HepG2 (cell line): ENCODE results near the gene CENPL. TPM values are rescaled to one million over a fixed set of nuclear protein-coding genes. Genes with fewer than 3 reads are reported as not detected.

Experiments used
- CREB1 ChIP-seq, 2 experiments: fragments of 450-650 bp in 1 of 2; IDR thresholded peaks; 2 replicates each; pipeline ENCODE4 v1.6.1; 2016 to 2017; ENCODE audit warnings: control low read depth in 1 of 2, mild to moderate bottlenecking in 1 of 2, missing compliant biosample characterization in 1 of 2, missing genetic modification characterization in 1 of 2
- PHF8 ChIP-seq: sonication (generic); formaldehyde crosslinking; IDR thresholded peaks from 2 replicates; pipeline ENCODE4 v1.5.0; 2020; ENCODE audit warnings: missing genetic modification reagents
- ZBTB40 ChIP-seq, 2 experiments: fragments of 450-650 bp in 1 of 2; sonication (generic) in 1 of 2; formaldehyde crosslinking in 1 of 2; IDR thresholded peaks; 2 replicates each; pipeline versions ENCODE4 v1.6.1 to v1.8.0; 2016 to 2022; ENCODE audit warnings: antibody characterized with exemption in 1 of 2, mild to moderate bottlenecking in 1 of 2, missing genetic modification reagents in 1 of 2
- ZFP36L1 ChIP-seq: sonication (generic); formaldehyde crosslinking; IDR thresholded peaks from 2 replicates; pipeline ENCODE4 v1.8.0; 2022; ENCODE audit warnings: mild to moderate bottlenecking, missing genetic modification reagents, moderate library complexity
- polyA plus RNA-seq, 8 experiments: library from polyadenylated mRNA; depleted of rRNA in 3 of 8; stranded (reverse) in 7 of 8; unstranded in 1 of 8; fragments of >200 nt; fragmentation: Illumina TruSeq in 4 of 8; extraction: Trizol in 4 of 8; gene quantifications; 2 replicates each; pipeline versions ENCODE4 v1.2.1 to v1.2.3, GENCODE V29; 2011 to 2016; ENCODE audit warnings: low read depth in 4 of 8, missing spikeins in 1 of 8, mixed read lengths in 1 of 8; ENCODE audit not compliant: insufficient read depth in 1 of 8
- total RNA-seq, 5 experiments: library from RNA; depleted of rRNA; stranded (reverse); fragments of >200 nt; fragmentation: Illumina TruSeq; extraction: Trizol; gene quantifications; 2 replicates each; pipeline ENCODE4 v1.2.3, GENCODE V29; 2016; ENCODE audit warnings: low read depth in 1 of 5

The CENPL gene
- total and polyA plus RNA-seq, 2 of the 13 experiments (the other 11 are each of a cell fraction or from before 2014, with no cell fraction given) = 4.4 to 14.2 TPM

GRCh38 chr1:173856014-173856413 lies 31.3 kb upstream of the CENPL start (continued):
- TF ChIP-seq ZBTB40 (IDR thresholded peaks at IDR 0.05) (no peak), ZBTB40 (CRISPR knock-in tag; IDR thresholded peaks at IDR 0.05) (no peak), ZFP36L1 (no peak), CREB1 (IDR thresholded peaks at IDR 0.05) (no peak), CREB1 (CRISPR knock-in tag; IDR thresholded peaks at IDR 0.05) (no peak), PHF8 (no peak)
